ENCODE data around the gene NPAS3. TPM values are rescaled to one million over a fixed set of nuclear protein-coding genes. Genes with fewer than 3 reads are reported as not detected.

NPAS3 gene
- total RNA-seq, 1 experiment from 2014 or later, result not detected

DNA sequence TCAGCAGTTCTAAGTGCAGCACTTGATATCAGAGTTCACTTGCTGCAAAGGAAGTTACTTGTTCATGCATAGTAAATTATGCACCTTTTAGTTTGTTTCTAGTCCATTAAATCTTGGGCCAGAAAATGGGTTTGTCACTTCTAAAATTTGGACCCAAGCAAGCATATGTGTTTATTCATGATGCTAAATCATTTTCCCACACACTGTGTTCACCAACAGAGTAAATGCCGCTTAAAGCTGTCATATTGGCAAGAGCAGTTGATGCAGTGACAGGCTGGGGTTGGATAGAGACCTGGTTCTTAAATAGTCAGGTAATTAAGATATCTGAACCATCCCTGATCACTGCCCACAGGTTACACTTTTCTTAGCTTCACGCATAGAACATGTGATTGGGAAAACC is 602.5 kb downstream of the NPAS3 start:
- no peak for DNase-seq (ENCODE audit: low spot score)
- in situ Hi-C loops (cut with HindIII; ENCODE audit: low sequenced_read_pairs), result no loop called here

GRCh38 chr14:33542338-33543287 is 603.9 kb downstream of the NPAS3 start:
- DNase-seq (ENCODE audit: low spot score), result no peak
- in situ Hi-C loops (cut with HindIII; ENCODE audit: low sequenced_read_pairs), result no loop called here

DNA sequence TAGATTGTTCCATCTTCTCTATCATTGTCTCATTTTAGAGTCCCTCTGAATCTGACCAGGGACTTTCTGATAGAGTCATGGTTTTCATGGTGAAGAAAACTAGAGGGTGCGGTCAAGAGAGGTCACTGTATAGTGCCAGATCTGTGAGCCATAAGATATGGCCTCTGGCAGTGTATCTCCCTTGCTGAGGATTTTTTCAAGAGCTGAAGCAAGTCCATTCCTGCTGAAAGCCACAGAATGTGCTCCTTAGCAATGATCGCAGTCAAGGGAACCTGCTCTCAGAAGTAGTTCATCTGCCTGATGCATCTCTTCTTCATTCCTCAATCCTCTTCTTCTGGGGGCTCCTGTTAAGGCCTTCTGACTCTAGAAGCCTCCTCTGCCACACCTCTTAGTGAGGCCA is 607.0 kb downstream of the NPAS3 start:
- in situ Hi-C loops (cut with HindIII; ENCODE audit: low sequenced_read_pairs), result no loop called here
- no peak for DNase-seq (ENCODE audit: low spot score)

- DNase-seq (ENCODE audit: low spot score), result no peak
- in situ Hi-C loops (cut with HindIII; ENCODE audit: low sequenced_read_pairs), result no loop called here
Observed at GRCh38 chr14:33548606-33549005, 609.9 kb downstream of the NPAS3 start.

- in situ Hi-C loops (cut with HindIII; ENCODE audit: low sequenced_read_pairs), result no loop called here
- DNase-seq (ENCODE audit: low spot score), result no peak
Observed at GRCh38 chr14:33551963-33552362, 613.3 kb downstream of the NPAS3 start.

- DNase-seq (ENCODE audit: low spot score), result no peak
- in situ Hi-C loops (cut with HindIII; ENCODE audit: low sequenced_read_pairs), result no loop called here
Observed at GRCh38 chr14:33553706-33554278, 615.1 kb downstream of the NPAS3 start.

GRCh38 chr14:33554988-33555387 is 616.3 kb downstream of the NPAS3 start:
- DNase-seq (ENCODE audit: low spot score), result no peak
- in situ Hi-C loops (cut with HindIII; ENCODE audit: low sequenced_read_pairs), result no loop called here

GRCh38 chr14:33555710-33556350 is 617.2 kb downstream of the NPAS3 start:
- DNase-seq (ENCODE audit: low spot score), result no peak
- in situ Hi-C loops (cut with HindIII; ENCODE audit: low sequenced_read_pairs), result no loop called here

- DNase-seq (ENCODE audit: low spot score), result no peak
- in situ Hi-C loops (cut with HindIII; ENCODE audit: low sequenced_read_pairs), result no loop called here
Observed at GRCh38 chr14:33556382-33557121, 617.9 kb downstream of the NPAS3 start.

GRCh38 chr14:33560718-33561431 is 622.2 kb downstream of the NPAS3 start:
- in situ Hi-C loops (cut with HindIII; ENCODE audit: low sequenced_read_pairs), result no loop called here
- no peak for DNase-seq (ENCODE audit: low spot score)

DNA sequence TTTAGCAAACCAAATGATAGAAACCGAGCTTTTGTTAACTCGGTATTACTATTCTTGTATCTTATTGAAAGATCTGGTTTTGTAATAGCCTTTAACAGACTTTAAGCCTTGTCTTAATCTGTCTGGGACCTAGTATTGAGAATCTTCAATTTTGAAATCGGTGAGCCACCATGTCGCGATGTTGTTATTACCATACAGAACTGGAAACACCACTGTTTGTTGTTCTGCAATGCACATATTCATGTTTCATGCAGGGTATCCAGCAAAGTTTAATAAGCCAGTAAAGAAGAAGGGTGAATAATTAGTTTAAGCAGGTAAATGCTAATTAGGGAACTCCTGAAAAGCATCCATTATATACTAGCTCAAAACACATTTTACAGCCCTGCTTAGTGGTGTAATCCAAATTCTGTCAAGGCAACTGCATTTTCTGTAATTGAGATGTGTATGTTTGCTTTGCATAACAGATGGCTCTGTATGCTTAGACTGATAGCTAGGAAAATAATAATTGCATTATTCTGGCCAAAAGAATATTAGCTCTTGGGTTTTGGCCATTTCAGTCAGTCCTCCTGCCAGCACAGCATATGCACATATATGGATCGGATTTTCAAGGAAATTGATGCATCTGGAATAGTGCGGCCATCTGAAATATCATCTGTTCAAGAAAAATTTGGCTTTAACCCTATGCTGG is 623.0 kb downstream of the NPAS3 start:
- peak; percentile 36 for DNase-seq (ENCODE audit: low spot score)
- in situ Hi-C loops (cut with HindIII; ENCODE audit: low sequenced_read_pairs), result no loop called here

DNA sequence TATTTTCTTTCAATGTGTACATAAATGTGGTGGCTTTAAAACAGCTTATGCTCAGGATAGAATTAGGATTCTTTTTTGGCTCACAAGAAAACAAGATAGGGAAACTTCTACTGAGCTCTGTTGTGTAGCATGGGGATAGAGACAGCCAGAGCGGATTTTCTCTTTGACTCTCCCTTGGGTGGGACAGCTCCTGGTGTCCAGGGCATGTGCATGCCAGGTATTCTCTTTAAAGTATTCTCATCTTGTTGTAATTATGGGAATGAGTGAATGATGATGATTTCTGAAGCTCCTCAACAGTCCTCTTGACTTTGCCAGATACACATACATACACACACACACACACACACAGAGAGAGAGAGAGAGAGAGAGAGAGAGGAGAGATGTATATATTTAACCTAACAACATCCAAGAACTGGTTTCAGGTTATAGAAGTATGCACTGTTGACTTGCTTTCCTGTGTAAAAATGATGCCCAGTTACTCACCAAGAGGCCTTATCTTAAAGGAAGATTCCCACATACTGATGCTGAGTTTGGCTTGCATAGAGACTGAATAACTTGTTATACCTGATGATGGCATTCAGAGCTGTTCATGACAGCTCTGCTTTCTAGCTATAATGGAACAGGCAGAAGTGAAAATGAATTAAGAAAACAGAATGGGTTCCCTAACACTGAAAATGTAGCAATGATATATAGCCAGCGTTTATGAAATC is 624.7 kb downstream of the NPAS3 start:
- DNase-seq (ENCODE audit: low spot score), result no peak
- in situ Hi-C loops (cut with HindIII; ENCODE audit: low sequenced_read_pairs), result no loop called here

GRCh38 chr14:33563901-33564197 is 625.2 kb downstream of the NPAS3 start:
- in situ Hi-C loops (cut with HindIII; ENCODE audit: low sequenced_read_pairs), result no loop called here
- no peak for DNase-seq (ENCODE audit: low spot score)

DNA sequence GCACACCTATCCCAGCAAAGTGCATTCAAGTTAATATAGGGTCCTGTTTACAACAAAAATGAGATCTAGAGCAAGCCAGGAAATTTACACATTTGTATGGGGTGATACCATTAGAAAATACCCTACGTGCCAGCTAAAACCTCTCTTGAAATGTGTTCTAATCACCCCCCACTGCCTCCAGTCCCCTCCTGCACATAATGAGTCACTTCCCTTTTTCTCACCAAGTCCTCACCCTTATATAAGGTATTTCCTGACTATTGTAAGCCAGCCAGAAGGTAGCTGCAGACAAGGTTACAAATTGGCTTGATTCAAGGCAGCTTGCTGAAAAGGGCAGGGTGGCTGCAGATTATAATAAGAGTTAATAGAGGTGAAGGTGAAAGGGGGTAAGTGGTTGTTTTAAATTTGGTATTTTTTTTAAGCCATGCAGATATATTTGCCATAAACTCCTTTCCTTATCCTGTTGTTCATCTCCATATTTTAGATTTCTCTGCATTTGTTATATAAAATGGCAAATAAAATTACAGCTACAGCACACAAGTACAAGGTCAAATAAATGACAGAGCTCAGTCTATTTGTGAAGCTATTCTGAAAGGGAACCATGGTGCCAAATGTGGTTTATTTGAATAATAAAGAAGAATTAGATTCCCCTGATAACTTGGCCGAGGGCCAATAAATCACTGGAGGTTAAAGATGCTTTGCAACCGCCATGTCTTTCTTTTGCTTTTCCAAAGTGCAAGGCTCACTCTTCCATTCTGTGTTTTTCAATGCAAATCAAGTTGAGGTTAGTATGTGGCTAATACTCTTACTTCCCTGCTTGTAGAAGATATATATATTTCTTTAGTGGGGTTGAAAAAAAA is 626.3 kb downstream of the NPAS3 start:
- in situ Hi-C loops (cut with HindIII; ENCODE audit: low sequenced_read_pairs), result no loop called here

DNA sequence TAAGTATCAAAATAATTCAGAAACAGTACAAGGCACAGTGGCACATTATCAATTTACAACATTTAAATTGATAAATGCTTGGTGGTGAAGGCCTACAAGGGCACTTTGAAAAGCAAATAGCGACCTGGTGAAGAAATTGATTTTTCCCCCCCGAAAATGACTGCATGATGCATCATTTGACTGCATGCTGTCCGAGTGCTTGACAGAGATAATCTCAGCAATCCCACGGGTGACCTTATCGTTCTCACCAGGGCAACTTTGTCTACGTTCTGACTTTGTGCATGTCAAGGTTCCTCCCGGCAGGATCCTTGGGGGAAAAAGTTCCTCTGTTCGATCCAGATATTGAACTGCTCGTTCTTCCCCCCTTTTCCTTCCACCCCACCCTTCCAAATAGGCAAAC is 627.4 kb downstream of the NPAS3 start:
- no peak for DNase-seq (ENCODE audit: low spot score)
- in situ Hi-C loops (cut with HindIII; ENCODE audit: low sequenced_read_pairs), result no loop called here

More for the DNA sequence above, 626.3 kb downstream of the NPAS3 start:
- DNase-seq (ENCODE audit: low spot score), result no peak

DNA sequence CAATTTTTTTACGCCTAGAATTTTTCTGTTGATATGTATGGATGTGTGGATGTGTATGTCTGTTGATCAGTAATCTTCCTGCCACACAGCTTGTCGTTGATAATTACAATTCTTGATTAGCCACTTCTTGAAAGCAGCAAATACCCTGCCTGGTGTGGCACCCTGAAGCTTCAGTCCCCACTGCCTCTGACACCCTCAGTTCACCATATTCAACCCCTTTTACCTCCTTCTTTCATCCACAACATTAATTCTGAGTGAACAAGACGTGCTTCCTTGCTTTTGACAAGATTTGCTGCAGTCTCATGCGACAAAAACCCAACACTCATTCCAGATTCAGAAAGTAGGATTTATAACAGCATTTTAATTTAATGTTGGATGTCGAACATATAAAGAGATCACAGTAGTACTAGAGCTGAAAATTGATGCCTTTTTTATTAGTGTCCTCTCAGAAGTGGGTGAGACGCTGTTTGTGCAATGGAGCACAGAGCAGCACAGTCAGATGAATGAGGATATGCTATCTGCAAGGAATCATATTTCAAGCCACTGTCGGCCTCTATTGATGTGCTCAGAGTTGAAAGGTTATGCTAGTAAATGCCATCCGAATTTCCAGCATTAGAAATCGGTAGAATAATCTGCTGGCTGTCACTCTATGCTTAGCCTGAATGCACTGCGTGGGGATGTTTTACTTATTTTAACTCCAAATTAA is 628.5 kb downstream of the NPAS3 start:
- no peak for DNase-seq (ENCODE audit: low spot score)
- in situ Hi-C loops (cut with HindIII; ENCODE audit: low sequenced_read_pairs), result no loop called here

GRCh38 chr14:33567731-33568130 is 629.1 kb downstream of the NPAS3 start:
- no peak for DNase-seq (ENCODE audit: low spot score)
- in situ Hi-C loops (cut with HindIII; ENCODE audit: low sequenced_read_pairs), result no loop called here
